SJCRH30 (cell line): ENCODE results near the gene NAPA. TPM values are rescaled to one million over a fixed set of nuclear protein-coding genes. Genes with fewer than 3 reads are reported as not detected.

Source experiments
- DNase-seq, 2 experiments: peaks; one replicate each; pipeline ENCODE4 v3.0.0-alpha.2; 2015 to 2020
- H3K27ac ChIP-seq: fragments of 250-450 bp; sonication (Bioruptor Pico); 2 replicates; pipeline ENCODE4 v1.5.1; 2020; ENCODE audit warnings: mild to moderate bottlenecking, moderate library complexity
- H3K27me3 ChIP-seq: fragments of 250-450 bp; sonication (Bioruptor Pico); 2 replicates; pipeline ENCODE4 v1.5.1; 2020; ENCODE audit warnings: mild to moderate bottlenecking, moderate library complexity
- H3K36me3 ChIP-seq: fragments of 250-450 bp; sonication (Bioruptor Pico); 2 replicates; pipeline ENCODE4 v1.5.1; 2020; ENCODE audit warnings: mild to moderate bottlenecking, moderate library complexity
- H3K4me1 ChIP-seq: fragments of 250-450 bp; sonication (Bioruptor Pico); 2 replicates; pipeline ENCODE4 v1.5.1; 2020; ENCODE audit warnings: mild to moderate bottlenecking, moderate library complexity
- H3K4me3 ChIP-seq: fragments of 250-450 bp; sonication (Bioruptor Pico); 2 replicates; pipeline ENCODE4 v1.5.1; 2020; ENCODE audit warnings: mild to moderate bottlenecking, moderate library complexity
- H3K9me3 ChIP-seq: fragments of 250-450 bp; sonication (Bioruptor Pico); replicated peaks from 2 replicates; pipeline ENCODE4 v1.5.1; 2020; ENCODE audit warnings: mild to moderate bottlenecking, moderate library complexity
- total RNA-seq: library from RNA; depleted of rRNA; stranded (reverse); fragments of >200 nt; shearing (Covaris generic); gene quantifications from 2 replicates; pipeline ENCODE4 v1.2.3, GENCODE V29; 2014; rRNA removed

The NAPA gene
- total RNA-seq, 1 experiment from 2014 or later: 77.0 TPM

DNA sequence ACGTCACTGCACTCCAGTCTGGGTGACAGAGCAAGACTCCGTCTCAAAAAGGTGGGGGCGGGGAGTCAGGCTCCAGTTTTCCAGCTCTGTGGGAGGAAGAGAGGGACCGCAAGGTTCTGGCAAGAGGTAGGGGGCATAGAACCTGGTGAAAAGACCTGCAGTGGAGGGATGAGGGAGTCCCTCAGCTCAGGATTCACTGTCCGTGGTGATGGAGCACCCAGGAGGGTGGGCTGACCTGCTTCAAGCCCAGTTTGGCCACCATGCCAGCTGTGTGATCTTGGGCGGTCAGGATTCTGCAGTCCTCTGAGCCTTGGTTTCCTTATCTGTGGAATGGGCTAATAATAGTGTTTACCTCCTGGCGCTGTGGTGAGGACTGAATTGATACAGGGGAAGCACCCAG is 64.4 kb downstream of the NAPA start:
- Histone ChIP-seq H3K27me3 (peaks cover 10% of the 10 kb centered on the region; the same call in 1 of the 2 replicates), H3K4me3 (no peak overlapping the region), H3K4me1 (no peaks in the 10 kb centered on the region), H3K36me3 (no peaks in the 10 kb centered on the region), H3K9me3 (no peaks in the 10 kb centered on the region), H3K27ac (no peak overlapping the region)
- no peak for DNase-seq

DNA sequence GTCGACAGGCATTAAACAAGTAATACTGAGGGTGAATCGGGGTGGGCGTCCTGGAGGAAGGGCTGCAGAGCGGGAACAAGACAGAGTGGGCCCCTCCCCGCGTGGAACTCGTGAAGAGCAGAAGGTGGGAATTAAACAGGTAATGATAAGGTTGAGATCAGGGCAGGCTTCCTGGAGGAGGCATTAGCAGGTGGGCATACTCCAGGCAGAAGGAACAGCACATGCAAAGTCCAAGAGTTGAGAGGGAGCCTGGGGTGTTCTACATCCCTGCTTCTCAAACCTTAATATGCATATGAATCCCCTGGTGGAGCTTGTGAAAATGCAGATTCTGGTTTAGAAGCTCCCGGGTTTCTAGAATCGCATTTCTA is 66.5 kb downstream of the NAPA start:
- no peaks in the 10 kb centered on the region for H3K4me1 ChIP-seq
- no peaks in the 10 kb centered on the region for H3K36me3 ChIP-seq
- no peaks in the 10 kb centered on the region for H3K9me3 ChIP-seq
- no peak for DNase-seq
- H3K27ac ChIP-seq: no peak overlapping the region
- H3K27me3 ChIP-seq: peaks cover 15% of the 10 kb centered on the region; the same call in 1 of the 2 replicates
- H3K4me3 ChIP-seq: no peak overlapping the region

DNA sequence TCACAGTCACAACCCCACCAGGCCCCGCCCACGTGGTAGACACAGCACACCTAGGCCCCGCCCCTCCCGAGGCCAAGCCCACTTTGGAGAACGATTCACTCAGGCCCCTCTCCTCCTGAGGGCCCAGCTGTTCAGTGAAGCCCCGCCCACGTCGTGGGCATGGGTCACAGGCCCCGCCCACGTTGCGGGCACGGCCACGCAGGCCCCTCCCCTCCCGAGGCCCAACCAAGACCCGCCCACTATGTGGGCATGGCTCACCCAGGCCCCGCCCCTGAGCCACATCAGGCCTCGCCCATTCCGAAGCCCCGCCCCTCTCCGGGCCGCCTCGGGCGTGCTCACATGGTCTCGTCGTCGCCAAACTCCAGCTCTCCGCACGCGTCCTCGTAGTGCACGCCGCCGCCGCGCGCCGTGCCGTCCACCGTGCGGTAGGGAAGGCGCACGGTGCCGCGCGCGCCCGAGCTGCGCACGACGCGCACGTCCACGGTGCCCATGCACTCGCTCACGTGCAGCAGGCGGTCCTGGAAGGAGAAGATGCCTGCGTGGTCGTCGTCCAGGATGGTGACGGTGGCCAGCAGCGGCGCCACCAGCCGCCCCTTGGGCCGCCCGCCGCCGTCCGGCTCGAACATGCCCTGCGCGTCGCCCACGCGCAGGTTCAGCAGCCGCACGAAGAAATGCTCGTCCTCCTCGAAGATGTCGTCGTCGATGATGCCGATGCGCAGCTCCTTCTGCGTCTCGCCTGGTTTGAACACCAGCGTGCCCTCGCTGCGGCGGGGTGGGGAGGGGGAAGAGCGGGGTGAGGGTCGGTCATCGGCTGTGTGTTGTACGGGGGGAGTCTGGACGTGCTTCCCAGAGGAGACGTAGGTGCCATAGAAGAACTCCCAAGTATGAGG is 67.1 kb downstream of the NAPA start:
- Histone ChIP-seq H3K36me3 (no peaks in the 10 kb centered on the region), H3K4me1 (no peaks in the 10 kb centered on the region), H3K4me3 (no peak overlapping the region), H3K27ac (no peak overlapping the region), H3K27me3 (peaks cover 15% of the 10 kb centered on the region; the same call in 1 of the 2 replicates), H3K9me3 (no peaks in the 10 kb centered on the region)
- DNase-seq: peak; percentile 47 to 52

DNA sequence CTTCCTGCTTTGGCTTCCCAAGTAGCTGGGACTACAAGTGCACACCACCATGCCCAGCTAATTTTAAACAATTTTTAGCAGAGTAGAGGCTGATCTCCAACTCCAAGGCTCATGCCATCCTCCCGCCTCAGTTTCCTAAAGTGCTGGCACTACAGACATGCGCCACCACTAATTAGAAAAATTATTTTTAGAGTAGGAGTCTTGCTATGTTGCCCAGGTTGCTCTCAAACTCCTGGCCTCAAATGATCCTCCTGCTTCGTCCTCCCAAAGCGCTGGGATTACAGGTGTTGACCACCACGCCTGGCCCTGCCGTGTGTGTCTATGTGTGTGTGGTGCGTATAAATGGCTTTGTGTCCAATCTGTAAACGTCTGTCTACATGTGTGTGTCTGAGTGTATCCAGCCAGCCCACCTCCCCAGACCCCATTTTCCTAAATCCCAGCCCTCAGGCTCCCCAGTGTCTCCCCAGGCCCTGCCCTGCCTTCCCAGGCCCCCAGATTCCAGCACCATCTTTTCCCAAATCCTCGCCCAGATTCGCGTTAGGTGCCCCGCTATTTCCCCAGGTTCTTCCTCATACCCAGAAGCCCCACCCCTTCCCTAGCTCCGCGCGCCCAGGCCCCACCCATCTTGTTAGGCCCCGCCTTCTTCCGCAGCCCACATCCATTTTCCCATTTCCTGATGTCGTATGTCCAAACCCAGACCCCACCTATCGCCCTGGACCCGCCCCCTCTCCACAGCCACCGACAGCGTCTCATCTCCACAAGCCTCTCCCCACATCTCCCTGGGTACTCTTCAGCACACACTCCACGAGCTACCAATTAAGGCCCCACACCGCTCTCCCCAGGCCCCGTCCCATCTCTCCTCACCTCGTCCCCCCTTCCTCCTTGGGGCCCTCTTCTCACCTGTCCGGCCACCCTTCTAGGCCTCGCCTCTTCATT is 68.1 kb downstream of the NAPA start:
- Histone ChIP-seq H3K27me3 (peaks cover 15% of the 10 kb centered on the region; the same call in 1 of the 2 replicates), H3K27ac (no peak overlapping the region), H3K9me3 (no peaks in the 10 kb centered on the region), H3K4me3 (no peak overlapping the region), H3K36me3 (no peaks in the 10 kb centered on the region), H3K4me1 (no peaks in the 10 kb centered on the region)
- no peak for DNase-seq

DNA sequence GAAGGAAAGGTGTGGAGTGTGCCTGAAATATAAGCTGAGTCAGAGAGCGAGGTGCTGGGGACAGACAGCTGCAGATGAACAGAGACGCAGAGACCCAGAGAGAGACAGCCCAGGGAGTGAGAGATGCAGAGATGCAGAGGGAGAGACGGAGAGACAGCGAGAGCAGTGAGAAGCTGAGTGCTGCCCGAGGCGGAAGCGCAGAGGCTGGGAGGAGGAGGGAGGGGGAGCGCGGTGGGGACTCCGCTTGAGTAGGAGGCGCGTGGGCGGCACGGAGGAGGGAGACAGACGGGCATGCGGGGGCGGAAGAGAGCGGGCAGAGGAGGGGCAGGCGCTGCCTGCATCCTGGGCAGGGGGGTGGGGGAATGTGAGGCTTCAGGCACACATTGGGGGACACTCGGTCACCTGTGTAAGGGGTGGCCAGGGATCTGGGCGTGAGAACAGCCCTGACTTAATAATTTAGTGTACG is 68.9 kb downstream of the NAPA start:
- Histone ChIP-seq H3K27ac (no peak overlapping the region), H3K27me3 (peaks cover 13% of the 10 kb centered on the region; the same call in 1 of the 2 replicates), H3K4me1 (no peaks in the 10 kb centered on the region), H3K9me3 (no peaks in the 10 kb centered on the region), H3K4me3 (no peak overlapping the region), H3K36me3 (no peaks in the 10 kb centered on the region)
- no peak for DNase-seq

DNA sequence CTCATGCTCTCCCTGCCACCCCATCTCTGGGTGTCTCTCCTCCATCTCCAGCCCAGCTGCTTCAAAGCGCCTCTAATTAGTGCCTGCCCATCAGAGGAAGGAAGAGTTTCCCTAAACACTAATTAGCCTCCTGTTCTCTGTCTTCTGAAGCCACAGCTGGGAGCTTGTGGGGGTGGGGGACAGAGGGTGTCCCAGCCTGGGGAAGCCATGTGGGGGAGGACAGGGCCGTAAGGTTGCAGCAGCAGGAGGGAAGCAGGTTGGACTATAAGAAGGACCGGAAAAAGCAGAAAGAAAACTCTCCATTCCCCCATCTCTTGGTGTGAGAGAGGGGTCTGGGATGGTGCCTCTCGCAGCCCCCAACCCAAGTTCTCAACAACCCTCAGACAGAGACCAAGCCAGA is 69.3 kb downstream of the NAPA start:
- H3K27me3 ChIP-seq: peaks cover 13% of the 10 kb centered on the region; the same call in 1 of the 2 replicates
- no peaks in the 10 kb centered on the region for H3K36me3 ChIP-seq
- no peak overlapping the region for H3K27ac ChIP-seq
- H3K9me3 ChIP-seq: no peaks in the 10 kb centered on the region
- no peak overlapping the region for H3K4me3 ChIP-seq
- H3K4me1 ChIP-seq: no peaks in the 10 kb centered on the region
- DNase-seq: no peak

DNA sequence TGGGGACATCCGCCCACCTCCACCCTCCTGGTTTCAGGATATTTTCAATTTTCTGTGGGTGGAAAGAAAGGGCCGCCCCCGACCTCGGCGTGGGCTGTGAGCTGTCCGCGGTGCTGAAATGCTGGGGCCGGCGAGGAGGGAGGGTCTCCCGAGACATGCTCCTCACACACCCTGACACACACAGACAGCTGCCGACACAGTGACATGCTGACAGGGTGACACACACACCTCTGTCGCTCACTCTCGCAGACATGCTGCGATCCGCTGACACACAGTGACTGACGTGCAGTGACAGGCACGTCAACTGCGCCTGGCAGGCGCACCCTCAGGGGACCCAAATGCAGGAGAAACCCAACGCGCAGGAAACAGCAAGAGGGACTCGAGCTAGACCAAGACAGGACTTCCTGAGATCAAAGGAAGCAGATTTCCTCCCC is 70.5 kb downstream of the NAPA start:
- no peaks in the 10 kb centered on the region for H3K9me3 ChIP-seq
- peak; percentile 50 to 65 for DNase-seq
- no peaks in the 10 kb centered on the region for H3K36me3 ChIP-seq
- H3K4me3 ChIP-seq: no peak overlapping the region
- H3K27me3 ChIP-seq: peaks cover 13% of the 10 kb centered on the region; the same call in 1 of the 2 replicates
- no peaks in the 10 kb centered on the region for H3K4me1 ChIP-seq
- no peak overlapping the region for H3K27ac ChIP-seq

DNA sequence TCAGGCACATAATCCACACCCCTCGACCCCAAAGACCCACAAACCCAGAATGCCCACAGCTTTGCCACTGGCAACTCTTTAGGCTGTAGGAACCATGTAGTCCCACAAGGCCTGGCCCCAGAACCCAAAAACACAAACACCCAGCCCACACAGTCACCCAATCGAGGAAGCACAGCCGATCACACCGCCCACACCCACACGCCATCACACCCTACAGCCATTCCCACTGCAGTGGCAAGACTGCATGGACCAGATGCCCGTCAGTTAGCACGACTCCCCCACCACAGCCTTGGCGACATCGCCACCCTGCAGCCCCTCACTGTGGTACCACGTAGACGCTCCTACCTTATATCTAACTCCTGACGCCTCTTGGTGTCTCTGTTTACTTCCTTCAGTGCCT is 71.5 kb downstream of the NAPA start:
- no peak overlapping the region for H3K27ac ChIP-seq
- no peak overlapping the region for H3K4me3 ChIP-seq
- no peak for DNase-seq
- no peaks in the 10 kb centered on the region for H3K36me3 ChIP-seq
- no peaks in the 10 kb centered on the region for H3K9me3 ChIP-seq
- no peaks in the 10 kb centered on the region for H3K4me1 ChIP-seq
- peaks cover 9% of the 10 kb centered on the region; the same call in 1 of the 2 replicates for H3K27me3 ChIP-seq

DNA sequence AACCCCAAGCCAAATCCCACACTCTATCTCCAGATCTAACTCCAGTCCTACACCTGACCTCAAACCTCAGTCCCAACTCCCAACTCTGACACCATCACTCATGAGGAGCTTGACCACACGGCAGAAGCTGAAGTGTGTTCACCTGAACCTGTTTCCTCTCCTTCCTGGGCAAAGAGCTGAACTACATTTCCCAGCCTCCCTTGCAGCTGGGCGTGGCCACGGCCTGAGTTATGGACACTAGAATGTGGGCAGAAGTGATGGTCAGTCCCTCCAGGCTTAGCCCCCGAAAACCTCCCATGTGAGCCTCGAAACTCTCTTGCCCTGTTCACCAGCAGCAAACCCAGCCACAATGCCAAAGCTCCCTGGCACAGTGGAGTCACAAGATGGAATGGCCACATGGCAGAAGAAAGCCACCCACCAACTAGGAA is 76.1 kb downstream of the NAPA start:
- H3K36me3 ChIP-seq: no peaks in the 10 kb centered on the region
- H3K9me3 ChIP-seq: no peaks in the 10 kb centered on the region
- H3K4me1 ChIP-seq: no peaks in the 10 kb centered on the region
- no peak overlapping the region for H3K4me3 ChIP-seq
- DNase-seq: no peak
- no peak overlapping the region for H3K27ac ChIP-seq
- no peaks in the 10 kb centered on the region; the same call in 1 of the 2 replicates for H3K27me3 ChIP-seq

Other genes with a start within 250 kb of the NAPA start
- gene INAFM1, start 240.2 kb downstream of the NAPA start, total RNA-seq: 1.4 and 2.4 TPM in 2 replicates
- gene C5AR1, start 205.2 kb downstream of the NAPA start, total RNA-seq: not detected in 2 replicates
- gene C5AR2, start 182.9 kb downstream of the NAPA start, total RNA-seq: not detected in 2 replicates
- gene DHX34, start 165.7 kb downstream of the NAPA start, total RNA-seq: 18.9 and 20.3 TPM in 2 replicates
- 15.9 and 16.2 TPM in 2 replicates for gene MEIS3, start 95.5 kb downstream of the NAPA start, total RNA-seq
- gene SLC8A2, start 43.2 kb downstream of the NAPA start, total RNA-seq: 0.10 TPM in 1 of 2 replicates, not detected in the other
- 4.5 and 5.0 TPM in 2 replicates for gene KPTN, start 30.8 kb downstream of the NAPA start, total RNA-seq
- not detected in 2 replicates for gene ZNF541, start 58.1 kb upstream of the NAPA start, total RNA-seq
- gene BICRA, start 94.1 kb upstream of the NAPA start, total RNA-seq: 0.95 and 3.9 TPM in 2 replicates
- gene EHD2, start 198.4 kb upstream of the NAPA start, total RNA-seq: 9.0 and 9.4 TPM in 2 replicates
- gene NOP53, start 230.5 kb upstream of the NAPA start, total RNA-seq: 194 TPM in 2 replicates